ENCODE data around the gene LINS1. TPM values are rescaled to one million over a fixed set of nuclear protein-coding genes. Genes with fewer than 3 reads are reported as not detected.
A peak's percentile ranks its signal among the peaks of the same experiment; 100 is the strongest.
"Not testable (repeated sequence)": the region's sequence is repeated elsewhere in the genome, so short reads cannot be mapped to it uniquely, and the experiment has no call there.

Gene LINS1
- total RNA-seq, 1 donor from 2014 or later, result 5.0 TPM

- no peak for DNase-seq (ENCODE audit: low read depth in 2 of 2)
Measured at GRCh38 chr15:100601617-100602063, 344 bp downstream of the LINS1 start.

DNA sequence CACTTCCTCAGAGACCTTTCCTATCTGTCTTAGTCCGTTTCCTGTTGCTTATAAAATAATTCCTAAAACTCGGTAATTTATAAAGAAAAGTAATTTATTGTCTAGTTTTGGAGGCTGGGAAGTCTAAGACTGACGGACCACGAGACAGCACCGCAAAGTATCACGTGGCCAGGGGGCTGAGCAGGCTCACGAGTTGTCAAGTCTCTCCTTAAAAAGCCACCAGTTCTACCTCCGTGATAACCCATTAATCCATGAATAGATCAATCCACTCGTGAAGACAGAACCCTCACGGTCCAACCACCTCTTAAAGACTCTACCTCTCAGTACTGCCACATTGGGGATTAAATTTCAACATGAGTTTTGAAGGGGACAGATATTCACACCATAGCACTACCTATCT lies 821 bp downstream of the LINS1 start:
- peak; percentile 40 to 48 for DNase-seq (ENCODE audit: low read depth in 2 of 2)

DNA sequence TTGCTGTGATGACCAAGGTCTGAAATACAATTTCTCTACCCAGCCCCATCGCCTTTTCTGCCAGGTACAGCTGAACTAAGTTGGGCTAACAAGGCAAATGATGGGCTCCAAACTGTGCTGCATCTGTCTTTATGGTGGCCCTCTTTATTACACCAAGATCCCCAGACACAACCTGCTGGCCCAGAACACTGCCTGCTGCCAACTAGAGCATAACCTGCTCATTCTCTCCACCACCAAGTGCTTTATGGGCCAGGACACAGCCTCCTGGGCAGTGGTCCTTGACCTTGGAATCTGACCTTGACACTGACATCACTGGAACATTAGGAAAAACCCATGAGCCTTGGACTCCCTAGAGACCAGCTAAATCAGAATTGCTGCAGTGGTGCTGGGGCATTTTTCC lies 3.3 kb downstream of the LINS1 start:
- DNase-seq (ENCODE audit: low read depth in 2 of 2), result no peak

DNA sequence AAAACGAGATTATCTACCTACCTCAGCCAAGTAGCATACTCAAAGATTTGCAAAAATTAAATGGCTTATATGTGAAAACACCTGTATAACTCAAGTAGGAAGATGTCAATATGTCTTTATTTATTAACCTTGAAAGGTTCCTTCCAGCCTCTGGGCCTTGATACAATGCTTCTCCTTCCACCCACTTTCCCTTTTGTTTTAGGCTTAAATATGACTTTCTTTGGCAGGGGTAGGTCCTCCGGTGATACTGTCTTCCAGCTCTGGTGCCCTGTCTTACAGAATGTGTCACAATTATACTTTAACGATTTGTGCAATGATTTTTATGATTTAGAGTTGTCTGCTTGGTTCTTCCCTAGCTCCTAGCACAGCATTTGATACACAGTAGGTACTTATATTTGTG lies 4.1 kb downstream of the LINS1 start:
- no peak for DNase-seq (ENCODE audit: low read depth in 2 of 2)

DNA sequence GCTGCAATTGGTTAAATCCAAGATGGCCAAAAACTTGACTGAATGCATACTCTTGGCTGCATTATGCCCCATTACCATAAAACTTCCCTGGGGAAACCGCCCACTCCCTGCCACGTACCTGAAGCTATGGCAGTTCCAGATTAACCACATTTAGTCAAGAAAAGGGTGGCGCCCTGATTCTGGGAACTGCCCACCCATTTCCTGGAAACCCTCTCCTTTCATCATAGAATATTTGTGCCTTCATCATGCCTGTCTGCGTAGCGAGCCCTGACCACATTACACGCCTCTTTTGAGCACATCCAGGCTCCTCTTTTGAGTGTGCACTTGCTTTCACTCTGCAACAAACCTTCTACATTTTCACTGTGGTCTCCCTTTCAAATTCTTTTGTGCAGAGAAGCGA lies 5.2 kb downstream of the LINS1 start:
- no peak for DNase-seq (ENCODE audit: low read depth in 2 of 2)

GRCh38 chr15:100595964-100596363 lies 6.0 kb downstream of the LINS1 start:
- DNase-seq (ENCODE audit: low read depth in 2 of 2), result no peak

DNA sequence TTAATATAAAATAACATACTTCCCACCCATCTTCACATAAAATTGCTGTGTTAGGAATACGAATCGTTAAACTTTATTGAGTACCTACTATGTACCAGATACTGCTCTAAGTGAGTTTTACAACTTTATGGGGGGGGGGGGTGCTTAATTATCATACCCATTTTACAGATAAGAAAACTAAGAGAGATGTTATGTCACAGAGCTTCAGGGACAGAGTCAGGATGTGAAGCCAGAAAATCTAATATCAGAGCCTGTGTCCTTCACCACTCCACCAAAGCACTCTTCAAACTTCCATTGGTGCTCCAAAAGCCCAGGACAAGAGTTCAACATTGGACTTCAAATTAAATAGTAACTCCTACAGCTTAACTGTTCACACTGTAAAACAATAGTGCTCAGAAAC lies 8.6 kb downstream of the LINS1 start:
- no peak for DNase-seq (ENCODE audit: low read depth in 2 of 2)

- no peak for DNase-seq (ENCODE audit: low read depth in 2 of 2)
Measured at GRCh38 chr15:100592898-100593297, 9.1 kb downstream of the LINS1 start.

GRCh38 chr15:100591835-100592234 lies 10.1 kb downstream of the LINS1 start:
- DNase-seq (ENCODE audit: low read depth in 2 of 2), result no peak

DNA sequence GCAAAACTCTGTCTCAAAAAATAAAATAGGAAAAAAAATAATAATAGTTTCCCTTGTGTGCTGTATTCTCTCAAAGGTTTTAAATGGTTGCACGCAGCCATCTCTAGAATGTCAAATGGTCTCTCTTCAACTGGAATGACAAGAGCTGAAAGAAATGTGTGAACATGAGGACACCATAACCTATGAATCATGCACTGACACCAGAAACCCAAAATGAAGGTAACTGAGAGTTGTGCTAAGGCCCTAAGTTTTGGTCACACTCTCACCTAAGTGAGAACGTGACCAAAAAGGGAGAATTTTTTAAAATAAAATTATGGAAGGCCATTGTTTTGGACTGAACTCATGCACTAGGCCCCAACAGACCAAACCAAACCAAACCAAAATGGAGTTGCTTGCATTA lies 10.8 kb downstream of the LINS1 start:
- DNase-seq (ENCODE audit: low read depth in 2 of 2), result not testable (repeated sequence)

DNA sequence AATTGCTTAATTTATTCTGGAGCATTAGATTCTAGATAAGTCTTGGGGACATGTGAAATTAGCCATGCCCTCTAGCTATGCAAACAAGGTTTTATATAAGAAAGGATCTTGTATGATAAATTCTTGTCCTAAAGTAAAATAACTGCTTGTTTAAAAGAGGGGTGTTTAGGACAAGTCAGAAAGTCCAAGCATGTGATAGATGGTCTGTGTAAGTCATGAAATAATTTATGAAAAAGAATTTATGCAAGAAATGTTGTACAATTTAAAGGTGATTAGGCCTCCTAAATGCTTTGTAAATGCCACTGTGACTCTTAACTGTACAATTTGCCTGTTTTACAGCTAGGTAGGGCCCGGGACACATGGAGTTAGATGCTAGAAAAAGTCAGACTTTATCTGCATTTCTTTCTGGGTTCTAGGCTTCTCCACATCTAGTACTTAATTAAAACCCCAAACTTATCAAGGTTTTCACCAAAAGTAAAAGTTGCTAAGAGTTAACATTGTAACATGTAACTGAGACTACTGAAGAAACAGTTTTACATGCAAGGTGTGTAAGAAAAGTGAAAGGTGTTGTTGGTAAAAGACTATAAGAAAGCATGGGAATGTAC lies 13.2 kb downstream of the LINS1 start:
- peak; percentile 10 to 20 for DNase-seq (ENCODE audit: low read depth in 2 of 2)

- DNase-seq (ENCODE audit: low read depth in 2 of 2), result no peak
Measured at GRCh38 chr15:100580414-100580813, 21.6 kb downstream of the LINS1 start.

- no peak for DNase-seq (ENCODE audit: low read depth in 2 of 2)
Measured at GRCh38 chr15:100573526-100573925, 28.5 kb downstream of the LINS1 start.

DNA sequence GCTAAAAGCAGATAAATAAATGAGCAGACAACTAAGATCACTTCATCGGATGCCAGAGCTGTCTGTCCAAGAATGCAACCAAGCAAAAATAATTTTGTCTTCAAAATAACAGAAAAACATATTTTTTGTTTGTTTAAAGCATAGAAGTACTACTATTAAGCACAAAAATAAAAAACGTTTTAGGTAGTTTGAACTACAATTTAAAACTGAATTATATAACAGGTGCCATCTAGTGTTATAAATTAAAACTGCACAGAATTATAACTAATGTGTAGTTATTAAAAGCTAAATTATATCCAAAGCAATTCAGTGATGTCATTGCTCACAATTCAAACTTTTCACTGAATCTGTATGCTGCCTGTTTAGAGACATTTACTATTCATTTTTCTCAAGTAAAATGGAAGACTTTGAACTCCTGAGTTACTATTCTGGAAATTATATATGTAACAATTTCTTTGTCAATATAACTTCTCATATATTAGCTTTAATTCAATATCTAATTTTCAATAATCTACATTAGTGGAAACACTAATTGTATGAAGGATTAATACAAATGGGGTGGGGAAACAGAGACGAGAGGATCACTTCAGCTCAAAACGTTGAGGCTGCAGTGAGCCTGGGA lies 29.5 kb downstream of the LINS1 start:
- peak; percentile 23 to 48 for DNase-seq (ENCODE audit: low read depth in 2 of 2)

GRCh38 chr15:100571592-100572167 lies 30.3 kb downstream of the LINS1 start:
- no peak for DNase-seq (ENCODE audit: low read depth in 2 of 2)

DNA sequence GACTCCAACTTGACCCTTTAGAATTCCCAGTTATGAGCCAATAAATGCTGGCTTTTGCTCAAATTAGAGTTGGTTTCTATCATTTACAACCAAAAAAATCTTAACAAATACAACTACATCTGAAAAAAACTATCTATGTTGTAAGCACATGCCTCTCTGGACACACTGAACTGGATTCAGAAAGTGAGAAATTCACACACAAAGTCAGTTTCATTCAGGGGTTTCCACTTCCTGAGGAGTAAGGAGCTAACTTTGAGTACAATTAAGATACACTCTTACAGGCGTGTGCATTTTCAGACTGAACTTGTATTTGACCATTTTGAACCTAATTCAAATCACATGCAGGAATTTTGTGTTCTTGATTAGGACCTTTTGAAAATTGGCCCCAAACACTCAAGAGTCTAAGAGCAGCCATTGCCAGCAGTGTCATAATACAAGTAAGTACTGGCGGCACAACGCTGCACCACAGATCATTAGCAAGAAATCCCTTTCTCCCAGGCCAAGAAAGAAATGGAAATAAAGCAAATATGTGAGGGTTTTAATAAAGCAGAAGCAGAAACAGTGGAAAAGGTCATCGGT lies 31.2 kb downstream of the LINS1 start:
- no peak for DNase-seq (ENCODE audit: low read depth in 2 of 2)

- no peak for DNase-seq (ENCODE audit: low read depth in 2 of 2)
Measured at GRCh38 chr15:100570275-100570674, 31.7 kb downstream of the LINS1 start.

DNA sequence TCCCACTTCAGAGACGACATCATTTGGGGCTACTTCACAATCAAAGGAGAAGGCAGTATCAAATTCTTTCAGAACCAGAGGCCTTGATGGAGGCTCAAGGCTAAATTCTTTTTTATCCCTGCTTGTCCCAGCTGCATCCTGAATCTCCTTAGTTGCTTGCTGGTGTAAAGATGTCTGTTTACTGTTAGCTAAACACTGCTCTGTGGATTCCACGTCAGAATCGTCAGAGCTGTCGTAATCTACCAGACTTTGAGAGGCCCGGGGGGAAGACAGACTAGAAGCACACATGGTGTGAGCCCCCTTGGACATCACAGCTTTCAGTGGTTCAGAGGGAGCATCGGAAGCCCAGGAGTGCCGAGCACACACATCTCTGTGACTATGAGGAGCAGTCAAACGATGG lies 32.6 kb downstream of the LINS1 start:
- DNase-seq (ENCODE audit: low read depth in 2 of 2), result no peak

DNA sequence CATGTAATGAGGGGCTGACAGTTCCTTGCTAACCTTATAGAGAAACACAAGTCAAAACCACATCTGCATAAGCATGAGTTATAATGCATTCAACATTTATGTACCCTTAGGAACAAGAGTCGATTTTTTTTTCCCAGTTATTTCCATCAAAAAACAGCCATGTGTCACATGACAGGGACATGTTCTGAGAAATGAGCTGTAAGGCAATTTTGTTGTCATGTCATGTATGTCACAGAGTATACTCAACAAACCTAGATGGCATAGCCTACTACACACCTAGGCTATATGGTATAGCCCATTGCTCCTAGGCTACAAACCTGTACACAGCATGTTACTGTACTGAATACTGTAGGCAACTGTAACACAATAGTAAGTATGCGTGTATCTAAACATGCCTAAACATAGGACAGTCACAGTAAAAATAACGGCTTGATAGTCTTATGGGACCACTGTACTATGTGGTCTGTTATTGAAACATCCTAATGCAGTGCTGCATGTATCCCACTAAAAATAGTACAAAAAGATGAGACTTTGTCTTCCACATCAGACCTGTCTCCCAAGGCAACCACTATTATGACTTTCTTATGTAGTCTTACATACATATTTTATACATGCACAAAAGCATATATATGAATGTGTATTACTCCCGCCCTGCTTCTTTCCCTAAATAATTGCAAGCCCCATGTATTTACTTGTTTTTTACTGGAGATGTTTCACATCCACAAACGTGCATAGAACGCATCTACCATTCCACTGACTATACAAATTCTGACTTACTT lies 34.9 kb downstream of the LINS1 start:
- DNase-seq (ENCODE audit: low read depth in 2 of 2), result no peak

DNA sequence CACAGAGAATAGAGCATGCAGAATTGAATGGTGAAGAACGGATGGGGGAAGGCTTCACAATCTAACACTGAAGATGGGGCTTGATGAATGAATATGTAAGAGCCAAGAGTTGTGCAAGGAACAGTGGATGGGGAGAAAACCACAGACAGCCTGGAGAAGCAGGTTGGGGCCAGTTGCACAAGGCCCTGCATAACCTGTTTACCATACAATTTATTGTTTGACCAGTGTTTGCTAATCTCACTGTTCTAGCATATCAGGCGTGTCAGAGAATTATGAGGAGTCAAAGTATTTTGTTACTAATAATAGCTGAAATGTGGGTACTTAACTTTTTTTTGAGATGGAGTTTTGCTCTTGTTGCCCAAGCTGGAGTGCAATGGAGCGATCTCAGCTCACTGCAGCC lies 36.4 kb downstream of the LINS1 start:
- no peak for DNase-seq (ENCODE audit: low read depth in 2 of 2)

GRCh38 chr15:100560323-100560722 lies 41.7 kb downstream of the LINS1 start:
- DNase-seq (ENCODE audit: low read depth in 2 of 2), result no peak

DNA sequence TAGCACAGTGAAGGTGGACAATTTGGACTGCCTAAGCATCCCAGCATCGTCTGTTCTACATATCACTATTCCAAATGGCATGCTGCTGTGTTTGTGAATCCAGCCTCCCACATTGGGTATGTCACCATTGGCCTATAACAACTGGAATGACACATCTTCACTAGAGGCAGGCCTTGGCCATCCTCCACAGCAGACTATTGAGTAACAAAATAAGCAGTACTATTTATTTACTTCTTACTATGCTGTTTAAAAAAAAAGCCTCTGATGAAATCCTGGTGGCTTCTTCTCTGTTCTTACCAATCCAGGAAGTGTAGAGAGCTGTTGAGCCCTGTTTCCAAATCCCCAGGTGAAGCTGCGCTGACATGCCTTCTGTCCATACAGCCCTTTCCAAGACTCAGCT lies 42.7 kb downstream of the LINS1 start:
- no peak for DNase-seq (ENCODE audit: low read depth in 2 of 2)

Measured in lung microvascular endothelial cell (primary cell).